RWPE1 (cell line): ENCODE data around the gene ROR1.
"Not testable (repeated sequence)": the region's sequence is repeated elsewhere in the genome, so short reads cannot be mapped to it uniquely, and the experiment has no call there.

Source experiments
- CTCF ChIA-PET: fragments of 350-600 bp; sonication (Branson Sonifier 250); formaldehyde crosslinking; extraction: SDS; loops from one replicate; lab custom pipeline; 2021; lab: Yijun Ruan, JAX
- POLR2A ChIA-PET: fragments of 400-600 bp; formaldehyde crosslinking; extraction: SDS; loops from one replicate; lab custom pipeline; 2020; ENCODE audit warnings: antibody characterized with exemption; ENCODE audit not compliant: low non-redundant PET; lab: Yijun Ruan, JAX
- DNase-seq: peaks from one replicate; pipeline ENCODE4 v3.0.0; 2012; ENCODE audit warnings: low spot score
- H3K27ac ChIP-seq: fragments of 450-650 bp; 2 replicates; pipeline ENCODE4 v1.5.1; 2017
- CTCF ChIP-seq: fragments of 450-650 bp; conservative IDR thresholded peaks from 2 replicates; pipeline ENCODE4 v1.5.1; 2017; ENCODE audit warnings: low read depth, mild to moderate bottlenecking

Gene ROR1

GRCh38 chr1:63777965-63778880 lies 4.4 kb downstream of the ROR1 start:
- ChIA-PET POLR2A (no interaction called here), CTCF (no interaction called here)
- no peak overlapping the region for H3K27ac ChIP-seq
- no peak for DNase-seq
- no peak for TF ChIP-seq CTCF

- CTCF ChIA-PET, result interaction anchor here (0.7 kb wide), 1 partner anchor 143 kb away, joined by 7 read pairs; no protein-coding TSS in a partner anchor
- no peak for DNase-seq
- H3K27ac ChIP-seq, result no peak overlapping the region
- POLR2A ChIA-PET, result no interaction called here
- no peak for TF ChIP-seq CTCF
Observed at GRCh38 chr1:63779338-63780211, 5.8 kb downstream of the ROR1 start.

GRCh38 chr1:63780565-63780964 lies 6.7 kb downstream of the ROR1 start:
- no peak overlapping the region for H3K27ac ChIP-seq
- ChIA-PET POLR2A (no interaction called here), CTCF (interaction anchor here (0.7 kb wide), 1 partner anchor 357 kb away, joined by 3 read pairs; no protein-coding TSS in a partner anchor)
- TF ChIP-seq CTCF, result no peak
- no peak for DNase-seq

GRCh38 chr1:63782982-63783381 lies 9.2 kb downstream of the ROR1 start:
- no peak for DNase-seq
- ChIA-PET CTCF (interaction anchor here (0.6 kb wide), 1 partner anchor 59 kb away, joined by 4 read pairs; no protein-coding TSS in a partner anchor), POLR2A (no interaction called here)
- no peak for TF ChIP-seq CTCF
- H3K27ac ChIP-seq, result no peak overlapping the region

- DNase-seq, result no peak
- CTCF ChIA-PET, result no interaction called here
- TF ChIP-seq CTCF, result no peak
- H3K27ac ChIP-seq, result no peak overlapping the region
- POLR2A ChIA-PET, result no interaction called here
Observed at GRCh38 chr1:63784083-63784482, 10.3 kb downstream of the ROR1 start.

GRCh38 chr1:63784489-63785390 lies 10.9 kb downstream of the ROR1 start:
- TF ChIP-seq CTCF, result no peak
- DNase-seq, result no peak
- ChIA-PET CTCF (no interaction called here), POLR2A (no interaction called here)
- H3K27ac ChIP-seq, result no peak overlapping the region

- H3K27ac ChIP-seq, DNase-seq, POLR2A ChIA-PET: not testable (repeated sequence)
- CTCF ChIA-PET, result interaction anchor here (0.8 kb wide), 1 partner anchor 113 kb away, joined by 3 read pairs; no protein-coding TSS in a partner anchor
Observed at GRCh38 chr1:63787270-63787669, 13.5 kb downstream of the ROR1 start.
